Ramos (cell line): ENCODE results near the gene L3MBTL2.
"Not testable (repeated sequence)": the region's sequence is repeated elsewhere in the genome, so short reads cannot be mapped to it uniquely, and the experiment has no call there.

Source experiments
- in situ Hi-C: fragments of 300-500 bp; cut with MboI; formaldehyde crosslinking; loops from one replicate; pipeline ENCODE4 v1.14.3; 2022; ENCODE audit warnings: low sequenced_read_pairs; ENCODE audit not compliant: unreplicated experiment

Gene L3MBTL2

GRCh38 chr22:41204992-41205900 is at the start of gene L3MBTL2:
L3MBTL2 (plus strand) TSS chr22:41205312; CDS start chr22:41205363, 51 bp downstream.
- in situ Hi-C loops: no loop called here

- in situ Hi-C loops: no loop called here
Observed at GRCh38 chr22:41157083-41157482, 48.0 kb upstream of the L3MBTL2 start.

GRCh38 chr22:41169157-41169556 is 36.0 kb upstream of the L3MBTL2 start:
- in situ Hi-C loops: no loop called here

GRCh38 chr22:41171996-41172395 is 33.1 kb upstream of the L3MBTL2 start:
- in situ Hi-C loops: no loop called here

GRCh38 chr22:41175546-41175945 is 29.6 kb upstream of the L3MBTL2 start:
- in situ Hi-C loops: no loop called here

GRCh38 chr22:41177040-41177621 is 28.0 kb upstream of the L3MBTL2 start:
- in situ Hi-C loops: no loop called here

- in situ Hi-C loops: no loop called here
Observed at GRCh38 chr22:41177622-41178424, 27.3 kb upstream of the L3MBTL2 start.

- in situ Hi-C loops: no loop called here
Observed at GRCh38 chr22:41178425-41178975, 26.6 kb upstream of the L3MBTL2 start.

GRCh38 chr22:41180362-41180761 is 24.8 kb upstream of the L3MBTL2 start:
- in situ Hi-C loops: not testable (repeated sequence)

GRCh38 chr22:41180926-41181325 is 24.2 kb upstream of the L3MBTL2 start:
- in situ Hi-C loops: no loop called here

GRCh38 chr22:41181349-41182241 is 23.5 kb upstream of the L3MBTL2 start:
- in situ Hi-C loops: no loop called here

GRCh38 chr22:41184679-41185078 is 20.4 kb upstream of the L3MBTL2 start:
- in situ Hi-C loops: no loop called here

GRCh38 chr22:41191467-41191866 is 13.6 kb upstream of the L3MBTL2 start:
- in situ Hi-C loops: no loop called here

GRCh38 chr22:41193829-41194228 is 11.3 kb upstream of the L3MBTL2 start:
- in situ Hi-C loops: no loop called here

- in situ Hi-C loops: no loop called here
Observed at GRCh38 chr22:41197038-41197972, 7.8 kb upstream of the L3MBTL2 start.

GRCh38 chr22:41198027-41198580 is 7.0 kb upstream of the L3MBTL2 start:
- in situ Hi-C loops: no loop called here

- in situ Hi-C loops: no loop called here
Observed at GRCh38 chr22:41201141-41201540, 4.0 kb upstream of the L3MBTL2 start.

- in situ Hi-C loops: no loop called here
Observed at GRCh38 chr22:41203118-41203517, 2.0 kb upstream of the L3MBTL2 start.
